SK-N-SH (cell line): ENCODE data around the gene NTN1.

Experiments used
- CTCF ChIP-seq: fragments of 200-600 bp; sonication (generic); IDR thresholded peaks from 2 replicates; pipeline ENCODE4 v1.6.1; 2017; ENCODE audit warnings: antibody characterized with exemption, mild to moderate bottlenecking, moderate library complexity
- ELF1 ChIP-seq: IDR thresholded peaks from 2 replicates; pipeline ENCODE4 v1.4.0; 2012
- EP300 ChIP-seq, 2 experiments: IDR thresholded peaks; 2 replicates each; pipeline versions ENCODE4 v1.4.0 to v1.6.1; 2012; ENCODE audit warnings: borderline replicate concordance in 1 of 2, low read depth in 1 of 2, low read length in 1 of 2
- EZH2phosphoT487 ChIP-seq: fragments of 200-600 bp; sonication (generic); IDR thresholded peaks from 2 replicates; pipeline ENCODE4 v1.6.1; 2017; ENCODE audit warnings: low read depth, mixed run types, mild to moderate bottlenecking, antibody characterized with exemption, moderate library complexity, borderline replicate concordance
- MXI1 ChIP-seq: IDR thresholded peaks from 2 replicates; pipeline ENCODE4 v1.6.1; 2012; ENCODE audit warnings: mild to moderate bottlenecking, low read depth, low read length, improper control_type of control experiment
- POLR2AphosphoS5 ChIP-seq: IDR thresholded peaks from 2 replicates; pipeline ENCODE4 v1.6.1; 2012; ENCODE audit warnings: low read depth, low read length
- REST ChIP-seq: IDR thresholded peaks from 2 replicates; pipeline ENCODE4 v1.6.1; 2012; ENCODE audit warnings: mild to moderate bottlenecking, low read depth, low read length, moderate library complexity
- SIN3A ChIP-seq: IDR thresholded peaks from 2 replicates; pipeline ENCODE4 v1.6.1; 2012; ENCODE audit warnings: low read depth, mild to moderate bottlenecking, low read length, moderate library complexity, borderline replicate concordance
- USF2 ChIP-seq: fragments of 150-350 bp; IDR thresholded peaks from 2 replicates; pipeline ENCODE4 v1.6.1; 2017; ENCODE audit warnings: antibody characterized with exemption, low read length, low read depth, borderline replicate concordance
- YY1 ChIP-seq: IDR thresholded peaks from 2 replicates; pipeline ENCODE4 v1.4.0; 2012; ENCODE audit warnings: low read depth, mild to moderate bottlenecking

GRCh38 chr17:9221922-9222180, 200.5 kb downstream of the NTN1 start:
- TF ChIP-seq SIN3A (no peak), USF2 (no peak), REST (no peak), POLR2AphosphoS5 (no peak), MXI1 (no peak), CTCF (no peak), EP300 (IDR thresholded peaks at IDR 0.05; ENCODE audit: borderline replicate concordance in 1 of 2, low read depth in 1 of 2, low read length in 1 of 2) (no peak), YY1 (no peak), ELF1 (no peak), EZH2phosphoT487 (no peak)
